GM19395 (cell line): Measurements from ENCODE around the gene CROCC2.

Experiments used
- ATAC-seq: cut with Tn5 transposase; IDR thresholded peaks from one replicate; pipeline ENCODE4 v1.9.1; 2021; ENCODE audit warnings: mild to moderate bottlenecking, moderate library complexity; ENCODE audit not compliant: unreplicated experiment

Gene CROCC2

DNA sequence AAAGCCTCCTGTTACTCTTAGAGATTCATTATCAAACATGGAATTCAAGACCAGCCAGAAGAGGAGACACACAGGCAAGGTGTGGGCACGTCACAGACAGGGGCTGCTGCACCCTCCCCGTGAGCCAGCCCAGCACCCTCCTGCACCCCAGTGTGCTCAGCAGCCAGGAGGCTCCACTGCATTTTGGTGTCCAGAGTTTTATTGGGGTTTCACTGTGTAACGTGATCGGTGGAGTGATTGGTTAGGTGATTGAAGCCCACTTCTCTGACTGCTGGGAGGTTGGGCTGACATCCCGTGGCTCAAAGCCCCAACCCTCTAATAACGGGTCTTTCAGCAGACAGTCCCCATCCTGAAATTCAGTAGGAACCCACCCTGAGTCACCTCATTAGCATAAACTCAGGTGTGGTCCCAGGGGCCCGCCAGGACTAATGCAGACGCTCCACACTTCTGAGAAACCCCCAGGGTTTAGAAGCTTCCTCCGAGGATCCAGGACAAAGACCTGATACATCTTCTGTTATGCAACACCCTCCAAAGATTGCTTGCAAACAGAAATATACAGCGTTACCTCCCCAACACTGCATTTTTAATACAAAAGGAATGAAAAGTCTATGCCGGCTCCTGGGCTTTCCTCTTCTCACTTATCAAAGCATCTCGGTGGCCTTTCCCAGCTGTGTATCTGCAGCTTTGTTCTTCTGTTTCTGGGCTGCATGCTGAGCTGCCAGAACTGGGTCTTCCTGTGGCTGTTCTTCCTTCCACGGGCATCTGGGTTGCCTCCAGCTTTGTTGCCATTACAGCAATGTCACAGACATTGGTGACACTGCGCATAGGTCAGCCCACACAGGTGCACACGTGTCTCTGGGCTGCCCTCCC, 48.5 kb downstream of the CROCC2 start:
- ATAC-seq = no peak

- ATAC-seq = no peak
These were observed 49.4 kb downstream of the CROCC2 start for GRCh38 chr2:240955306-240956170.

DNA sequence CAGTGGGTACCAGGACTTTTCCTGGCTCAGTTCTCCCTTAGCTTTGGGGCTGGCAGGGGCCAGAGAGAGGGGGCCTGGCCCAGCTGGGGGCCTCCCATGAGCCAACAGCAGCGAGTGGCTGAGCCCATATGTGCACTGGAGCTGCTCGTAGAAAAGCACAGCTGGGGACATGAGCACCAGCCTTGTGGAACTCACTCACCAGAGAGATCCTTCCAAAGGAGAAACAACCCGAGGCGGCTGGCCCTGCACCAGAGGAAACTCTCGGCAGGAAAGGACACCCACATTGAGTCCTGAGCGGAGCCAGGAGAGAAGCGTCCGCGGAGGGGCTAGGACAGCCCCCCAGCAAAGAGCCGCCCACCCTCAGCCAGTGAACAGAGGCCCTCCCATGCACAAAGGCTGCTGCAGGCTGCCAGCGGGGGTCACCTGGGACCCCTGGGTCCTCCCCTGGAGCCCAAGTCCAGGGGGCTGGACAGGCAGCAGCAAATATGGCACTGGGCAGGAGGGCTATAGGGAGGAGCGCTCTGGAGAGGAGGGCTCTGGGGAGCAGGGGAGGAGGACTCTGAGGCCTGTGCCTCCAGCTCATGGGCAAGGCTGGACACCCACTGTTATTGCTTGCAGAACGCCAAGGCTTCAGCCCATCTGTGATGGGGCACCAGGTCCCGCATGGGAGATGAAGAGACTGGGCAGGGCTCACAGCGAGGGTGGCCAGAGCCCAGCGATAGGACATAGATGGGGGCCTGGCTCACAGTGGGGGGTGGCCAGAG, 50.2 kb downstream of the CROCC2 start:
- ATAC-seq = no peak

- no peak for ATAC-seq
These were observed 51.0 kb downstream of the CROCC2 start for GRCh38 chr2:240956935-240957655.

DNA sequence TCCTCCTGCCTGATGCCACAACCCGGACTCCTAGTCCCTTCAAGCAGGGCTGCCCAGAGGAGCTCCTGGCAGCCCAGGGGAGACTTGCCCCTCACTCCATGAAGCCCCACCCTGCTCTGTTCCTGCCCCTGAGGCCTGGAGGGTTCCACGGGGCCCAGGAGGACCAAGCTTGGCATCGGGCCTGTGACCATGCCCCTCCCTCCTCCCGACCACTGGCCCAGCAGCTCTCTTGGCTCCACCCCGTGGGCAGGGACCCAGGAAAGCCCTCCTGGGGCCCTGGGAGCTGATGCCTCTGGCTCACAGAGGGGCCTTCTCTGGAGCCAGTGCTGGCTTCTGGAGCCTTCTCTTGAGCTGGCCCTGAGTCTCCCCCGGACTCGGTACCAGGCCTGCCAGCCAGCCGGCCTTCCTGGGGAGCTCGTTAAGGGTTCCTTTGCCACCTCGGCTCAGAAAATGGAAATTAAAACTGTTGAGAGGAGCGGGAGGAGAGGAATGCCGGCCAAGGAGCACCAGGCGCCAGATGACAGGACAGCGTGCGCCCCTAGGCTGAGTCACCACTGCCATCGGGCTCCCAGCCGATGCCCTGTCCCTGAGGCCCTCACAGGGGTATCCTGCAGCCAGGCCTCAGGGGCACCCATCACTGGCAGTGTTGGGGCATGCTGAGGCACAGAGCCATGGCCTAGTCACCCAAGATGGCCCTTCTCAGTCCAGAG, 51.7 kb downstream of the CROCC2 start:
- no peak for ATAC-seq

GRCh38 chr2:240958366-240959213, 52.5 kb downstream of the CROCC2 start:
- no peak for ATAC-seq

GRCh38 chr2:240959214-240959940, 53.2 kb downstream of the CROCC2 start:
- no peak for ATAC-seq

- ATAC-seq = no peak
These were observed 53.8 kb downstream of the CROCC2 start for GRCh38 chr2:240959941-240960308.

GRCh38 chr2:240960309-240960970, 54.3 kb downstream of the CROCC2 start:
- no peak for ATAC-seq

DNA sequence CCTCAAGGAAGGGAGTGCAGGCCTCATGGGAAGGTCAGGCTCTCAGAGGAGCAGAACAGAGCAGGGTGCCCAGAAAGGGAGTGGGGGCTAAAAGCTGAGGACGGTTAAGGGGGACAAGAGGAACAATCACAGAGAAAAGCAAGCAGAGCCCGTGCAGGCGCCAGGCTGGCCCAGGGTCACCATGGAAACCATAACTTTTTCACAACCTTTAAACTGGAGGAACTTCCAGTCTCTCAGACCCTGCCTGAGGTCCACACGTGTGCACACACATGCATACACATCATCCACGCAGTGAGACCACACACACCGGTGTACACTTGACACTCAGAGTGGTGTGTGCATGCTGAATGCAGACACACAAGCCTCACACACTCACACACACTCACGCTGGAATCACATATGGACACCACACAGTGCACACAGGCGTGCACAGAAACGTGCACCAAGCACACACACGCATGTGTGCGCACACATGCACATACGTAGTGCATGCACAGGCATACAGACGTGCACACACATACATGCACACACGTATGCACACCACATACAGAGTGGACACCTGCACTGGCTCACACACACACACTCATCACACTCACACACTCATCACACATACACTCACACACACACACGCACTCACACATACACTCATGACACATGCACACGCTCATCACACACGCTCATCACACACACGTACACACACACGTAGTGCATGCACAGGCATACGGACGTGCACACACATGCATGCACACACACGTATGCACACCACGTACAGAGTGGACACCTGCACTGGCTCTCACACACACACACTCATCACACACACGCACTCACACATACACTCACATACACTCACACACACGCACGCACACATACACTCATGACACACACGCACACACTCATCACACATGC, 55.1 kb downstream of the CROCC2 start:
- ATAC-seq = no peak

- no peak for ATAC-seq
These were observed 55.8 kb downstream of the CROCC2 start for GRCh38 chr2:240961910-240962299.

GRCh38 chr2:240962300-240963064, 56.3 kb downstream of the CROCC2 start:
- ATAC-seq = no peak

DNA sequence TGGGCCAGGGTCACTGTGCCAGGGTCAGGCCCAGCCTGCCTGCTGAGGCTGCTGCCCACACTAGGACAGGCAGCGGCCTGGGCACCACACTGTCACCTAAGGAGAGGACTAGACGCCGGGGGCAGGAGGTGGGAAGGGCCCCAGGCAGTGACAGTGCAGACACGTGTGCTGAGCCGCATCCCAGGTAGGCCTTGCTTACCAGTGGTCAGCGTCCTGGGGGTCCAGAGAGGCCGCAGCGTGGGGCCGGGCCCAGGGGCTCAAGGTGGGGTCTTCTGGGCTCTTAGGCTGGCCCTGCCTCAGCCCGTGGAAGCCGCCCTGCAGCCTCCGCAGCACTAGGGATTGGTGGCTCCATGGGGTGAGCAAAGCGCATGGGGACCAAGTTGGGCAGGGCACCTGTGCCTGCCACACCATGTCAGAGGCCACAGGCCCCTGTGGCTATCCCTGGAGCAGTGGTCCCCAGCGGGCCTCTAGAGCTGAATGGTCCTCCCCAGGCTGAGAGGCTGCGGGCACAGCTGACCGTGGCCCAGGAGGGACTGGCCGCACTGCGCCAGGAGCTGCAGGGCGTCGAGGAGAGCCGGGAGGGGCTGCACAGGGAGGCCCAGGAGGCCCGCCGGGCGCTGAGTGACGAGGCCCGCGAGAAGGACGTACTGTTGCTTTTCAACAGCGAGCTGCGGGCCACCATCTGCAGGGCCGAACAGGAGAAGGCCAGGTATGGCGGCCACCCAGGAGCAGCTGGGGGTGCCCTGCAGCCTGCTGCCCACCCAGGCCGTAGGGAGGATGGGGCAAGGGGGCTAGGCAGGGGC, 57.1 kb downstream of the CROCC2 start:
- ATAC-seq = no peak

GRCh38 chr2:240963868-240964703, 58.0 kb downstream of the CROCC2 start:
- ATAC-seq = no peak
